ENCODE data around the gene PLEKHO1. TPM values are rescaled to one million over a fixed set of nuclear protein-coding genes. Genes with fewer than 3 reads are reported as not detected.

The PLEKHO1 gene
- polyA plus RNA-seq, 1 donor from 2014 or later: 213 TPM

- no peak overlapping the region for H2AFZ ChIP-seq (ENCODE audit: low read depth, low read length)
- H3K4me3 ChIP-seq (ENCODE audit: low read length): no peak overlapping the region
- H3K36me3 ChIP-seq (ENCODE audit: insufficient read depth, low read length): peaks cover 4% of the 10 kb centered on the region
- no peak overlapping the region for H3K4me2 ChIP-seq (ENCODE audit: low read length)
- peak overlapping the region; percentile 99 for H3K27ac ChIP-seq (ENCODE audit: low read length)
- H3K9me3 ChIP-seq (ENCODE audit: low read length): no peaks in the 10 kb centered on the region
- no peaks in the 10 kb centered on the region for H4K20me1 ChIP-seq (ENCODE audit: insufficient read depth)
- no peaks in the 10 kb centered on the region for H3K27me3 ChIP-seq (ENCODE audit: insufficient read depth, low read depth, low read length)
- H3K79me2 ChIP-seq (replicated peaks; ENCODE audit: insufficient read depth, low read length): no peaks in the 10 kb centered on the region
- H3F3A ChIP-seq (ENCODE audit: insufficient read depth, low read length, poor library complexity, severe bottlenecking): peaks cover 16% of the 10 kb centered on the region
- peak overlapping the region; percentile 71 for H3K9ac ChIP-seq (ENCODE audit: low read length)
- no peaks in the 10 kb centered on the region for H3K9me2 ChIP-seq (ENCODE audit: insufficient read depth, low read length)
- TF ChIP-seq REST (IDR thresholded peaks at IDR 0.05; ENCODE audit: borderline replicate concordance): no peak
- no peak for TF ChIP-seq CTCF (IDR thresholded peaks at IDR 0.05; ENCODE audit: poor library complexity, severe bottlenecking)
- TF ChIP-seq RAD21 (conservative IDR thresholded peaks at IDR 0.05): no peak
- no peak for TF ChIP-seq MXI1 (conservative IDR thresholded peaks at IDR 0.05; ENCODE audit: poor library complexity, severe bottlenecking)
- no peak for TF ChIP-seq TAF1 (IDR thresholded peaks at IDR 0.05; ENCODE audit: low read depth)
- TF ChIP-seq SMC3 (conservative IDR thresholded peaks at IDR 0.05; ENCODE audit: poor library complexity): no peak
- TF ChIP-seq POLR2AphosphoS5 (IDR thresholded peaks at IDR 0.05): no peak
- TF ChIP-seq EP300 (conservative IDR thresholded peaks at IDR 0.05; ENCODE audit: poor library complexity, severe bottlenecking): no peak
Measured at GRCh38 chr1:150164224-150164623, 14.5 kb downstream of the PLEKHO1 start.

GRCh38 chr1:150164779-150165178 is 15.1 kb downstream of the PLEKHO1 start:
- Histone ChIP-seq H3K27ac (ENCODE audit: low read length) (peak overlapping the region; percentile 99), H3K9me3 (ENCODE audit: low read length) (no peaks in the 10 kb centered on the region), H3K79me2 (replicated peaks; ENCODE audit: insufficient read depth, low read length) (no peaks in the 10 kb centered on the region), H2AFZ (ENCODE audit: low read depth, low read length) (no peak overlapping the region), H3K36me3 (ENCODE audit: insufficient read depth, low read length) (peaks cover 4% of the 10 kb centered on the region), H3K4me3 (ENCODE audit: low read length) (no peak overlapping the region), H4K20me1 (ENCODE audit: insufficient read depth) (no peaks in the 10 kb centered on the region), H3K9me2 (ENCODE audit: insufficient read depth, low read length) (no peaks in the 10 kb centered on the region), H3K9ac (ENCODE audit: low read length) (peak overlapping the region; percentile 71), H3K4me2 (ENCODE audit: low read length) (no peak overlapping the region), H3F3A (ENCODE audit: insufficient read depth, low read length, poor library complexity, severe bottlenecking) (peaks cover 16% of the 10 kb centered on the region), H3K27me3 (ENCODE audit: insufficient read depth, low read depth, low read length) (no peaks in the 10 kb centered on the region)
- TF ChIP-seq EP300 (conservative IDR thresholded peaks at IDR 0.05; ENCODE audit: poor library complexity, severe bottlenecking): no peak
- TF ChIP-seq MXI1 (conservative IDR thresholded peaks at IDR 0.05; ENCODE audit: poor library complexity, severe bottlenecking): no peak
- no peak for TF ChIP-seq EZH2 (IDR thresholded peaks at IDR 0.05; ENCODE audit: borderline replicate concordance, insufficient read depth, low read length, poor library complexity, severe bottlenecking)
- TF ChIP-seq SMC3 (conservative IDR thresholded peaks at IDR 0.05; ENCODE audit: poor library complexity): no peak
- no peak for TF ChIP-seq POLR2AphosphoS5 (IDR thresholded peaks at IDR 0.05)
- TF ChIP-seq TAF1 (IDR thresholded peaks at IDR 0.05; ENCODE audit: low read depth): no peak
